Measurements from ENCODE around the gene IGFBP3. TPM values are rescaled to one million over a fixed set of nuclear protein-coding genes. Genes with fewer than 3 reads are reported as not detected.

The IGFBP3 gene
- polyA plus RNA-seq, 3 donors, result 0.06 TPM; not detected in 2

GRCh38 chr7:45873035-45873354 lies 48.1 kb downstream of the IGFBP3 start, which contains the start of gene CCDC201:
TSS of gene CCDC201 (minus strand) at chr7:45873082. CDS start at chr7:45873007, 75 bp downstream.
- no peaks in the 10 kb centered on the region for H3K4me1 Mint-ChIP-seq
- intact Hi-C loops (cut with micrococcal nuclease), result no loop called here
- Histone ChIP-seq H3K79me2 (ENCODE audit: insufficient read depth, low read length) (no peaks in the 10 kb centered on the region), H3K4me3 (replicated peaks in 1 of 3; ENCODE audit: low read depth in 2 of 3, low read length in 3 of 3) (no peak within 1 kb of the TSS), H3K4me1 (ENCODE audit: control insufficient read depth in 1 of 2, insufficient read depth in 2 of 2, low read length in 2 of 2) (no peaks in the 10 kb centered on the region), H3K9me3 (replicated peaks in 1 of 2; ENCODE audit: control insufficient read depth in 1 of 2, insufficient read depth in 1 of 2, low read length in 2 of 2) (peaks cover 0 to 1% of the 10 kb centered on the region in 2 donors), H2AFZ (ENCODE audit: insufficient read depth, low read depth, low read length, poor library complexity, severe bottlenecking) (no peak within 1 kb of the TSS), H3K27ac (ENCODE audit: low read depth in 1 of 2, low read length in 2 of 2) (no peak within 1 kb of the TSS), H3K36me3 (replicated peaks in 1 of 2; ENCODE audit: control insufficient read depth in 1 of 2, insufficient read depth in 2 of 2, low read length in 2 of 2) (no peaks in the 10 kb centered on the region), H3K9ac (ENCODE audit: insufficient read depth, low read length, poor library complexity, severe bottlenecking) (no peak within 1 kb of the TSS), H3K27me3 (ENCODE audit: control insufficient read depth in 2 of 2, insufficient read depth in 2 of 2, low read length in 2 of 2) (no peaks in the 10 kb centered on the region), H4K20me1 (ENCODE audit: insufficient read depth, low read length) (no peaks in the 10 kb centered on the region), H3K4me2 (replicated peaks; ENCODE audit: extremely low read depth, low read length, poor library complexity, severe bottlenecking) (no peak within 1 kb of the TSS)
- H3K27ac Mint-ChIP-seq, result no peak within 1 kb of the TSS
- peak within 1 kb of the TSS in 1 of 2 donors; percentile 37 for H3K4me3 Mint-ChIP-seq
- TF ChIP-seq CTCF (IDR thresholded peaks at IDR 0.05), result no peak
- peaks cover 2 to 4% (median 4%) of the 10 kb centered on the region in 3 donors for H3K27me3 Mint-ChIP-seq (ENCODE audit: low read depth in 3 of 3)
- 100% methylated on average over 3 of the region's 7 CpGs for WGBS (ENCODE audit: insufficient coverage)
- H3K9me3 Mint-ChIP-seq, result peaks cover 0 to 8% (median 2%) of the 10 kb centered on the region in 7 donors
- DNase-seq, result no peak
- no peaks in the 10 kb centered on the region for H3K36me3 Mint-ChIP-seq

GRCh38 chr7:45872116-45873034 lies 48.7 kb downstream of the IGFBP3 start:
- peak; percentile 15 for TF ChIP-seq CTCF (IDR thresholded peaks at IDR 0.05)
- Mint-ChIP-seq H3K27me3 (ENCODE audit: low read depth in 3 of 3) (peaks cover 2 to 4% (median 4%) of the 10 kb centered on the region in 3 donors), H3K36me3 (no peaks in the 10 kb centered on the region), H3K9me3 (peaks cover 0 to 3% (median under 1%) of the 10 kb centered on the region in 7 donors), H3K4me3 (peak overlapping the region in 1 of 2 donors; percentile 37), H3K4me1 (no peaks in the 10 kb centered on the region), H3K27ac (no peak overlapping the region)
- no peak overlapping the region for H3K27ac ChIP-seq (ENCODE audit: low read depth in 1 of 2, low read length in 2 of 2)
- intact Hi-C loops (cut with micrococcal nuclease), result no loop called here
- H3K27me3 ChIP-seq (ENCODE audit: control insufficient read depth in 2 of 2, insufficient read depth in 2 of 2, low read length in 2 of 2), result no peaks in the 10 kb centered on the region
- H2AFZ ChIP-seq (ENCODE audit: insufficient read depth, low read depth, low read length, poor library complexity, severe bottlenecking), result no peak overlapping the region
- H3K9me3 ChIP-seq (replicated peaks in 1 of 2; ENCODE audit: control insufficient read depth in 1 of 2, insufficient read depth in 1 of 2, low read length in 2 of 2), result no peaks in the 10 kb centered on the region
- whole genome bisulfite sequencing (ENCODE audit: insufficient coverage), result 84% methylated on average over 8 of the region's 10 CpGs
- no peak overlapping the region for H3K9ac ChIP-seq (ENCODE audit: insufficient read depth, low read length, poor library complexity, severe bottlenecking)
- no peaks in the 10 kb centered on the region for H3K79me2 ChIP-seq (ENCODE audit: insufficient read depth, low read length)
- H3K36me3 ChIP-seq (replicated peaks in 1 of 2; ENCODE audit: control insufficient read depth in 1 of 2, insufficient read depth in 2 of 2, low read length in 2 of 2), result no peaks in the 10 kb centered on the region
- H3K4me3 ChIP-seq (replicated peaks in 1 of 3; ENCODE audit: low read depth in 2 of 3, low read length in 3 of 3), result no peak overlapping the region
- no peak overlapping the region for H3K4me2 ChIP-seq (replicated peaks; ENCODE audit: extremely low read depth, low read length, poor library complexity, severe bottlenecking)
- no peaks in the 10 kb centered on the region for H3K4me1 ChIP-seq (ENCODE audit: control insufficient read depth in 1 of 2, insufficient read depth in 2 of 2, low read length in 2 of 2)
- no peaks in the 10 kb centered on the region for H4K20me1 ChIP-seq (ENCODE audit: insufficient read depth, low read length)
- DNase-seq, result no peak
